HepG2 (cell line): ENCODE data around the gene MIB2. TPM values are rescaled to one million over a fixed set of nuclear protein-coding genes. Genes with fewer than 3 reads are reported as not detected.

ENCODE experiments used
- ATF7-NPFF ChIP-seq: sonication (generic); formaldehyde crosslinking; IDR thresholded peaks from 2 replicates; pipeline ENCODE4 v1.8.1; 2023; ENCODE audit warnings: mild to moderate bottlenecking, low read depth, missing genetic modification reagents, moderate library complexity
- ATRX ChIP-seq: sonication (generic); formaldehyde crosslinking; IDR thresholded peaks from 2 replicates; pipeline ENCODE4 v1.4.0; 2020; ENCODE audit warnings: missing genetic modification reagents, borderline replicate concordance
- GPN1 ChIP-seq: sonication (generic); formaldehyde crosslinking; IDR thresholded peaks from 2 replicates; pipeline ENCODE4 v1.5.1; 2020; ENCODE audit warnings: missing genetic modification reagents, borderline replicate concordance
- MED1 ChIP-seq: sonication (generic); formaldehyde crosslinking; IDR thresholded peaks from 2 replicates; pipeline ENCODE4 v1.4.0; 2020; ENCODE audit warnings: missing genetic modification reagents
- PCBP1 ChIP-seq: fragments of 200-400 bp; formaldehyde crosslinking; IDR thresholded peaks from 2 replicates; pipeline ENCODE4 v1.6.1; 2017; ENCODE audit warnings: mild to moderate bottlenecking, low read depth, low read length, borderline replicate concordance
- RXRB ChIP-seq: IDR thresholded peaks from 2 replicates; pipeline ENCODE4 v1.6.1; 2016; ENCODE audit warnings: borderline replicate concordance, missing genetic modification reagents, missing compliant biosample characterization
- SRSF4 ChIP-seq: fragments of 200-400 bp; formaldehyde crosslinking; IDR thresholded peaks from one replicate; pipeline ENCODE4 v1.6.1; 2018; ENCODE audit warnings: mild to moderate bottlenecking, low read depth, low read length, moderate library complexity; ENCODE audit not compliant: poor library complexity, severe bottlenecking
- ZNF235 ChIP-seq: sonication (generic); formaldehyde crosslinking; IDR thresholded peaks from 2 replicates; pipeline ENCODE4 v1.8.1; 2023; ENCODE audit warnings: mild to moderate bottlenecking, missing genetic modification reagents, borderline replicate concordance
- ZNF687 ChIP-seq: sonication (generic); formaldehyde crosslinking; IDR thresholded peaks from 2 replicates; pipeline ENCODE4 v1.5.1; 2020; ENCODE audit warnings: mild to moderate bottlenecking, missing genetic modification reagents, moderate library complexity
- polyA plus RNA-seq, 8 experiments: library from polyadenylated mRNA; depleted of rRNA in 3 of 8; stranded (reverse) in 7 of 8; unstranded in 1 of 8; fragments of >200 nt; fragmentation: Illumina TruSeq in 4 of 8; extraction: Trizol in 4 of 8; gene quantifications; 2 replicates each; pipeline versions ENCODE4 v1.2.1 to v1.2.3, GENCODE V29; 2011 to 2016; ENCODE audit warnings: low read depth in 4 of 8, missing spikeins in 1 of 8, mixed read lengths in 1 of 8; ENCODE audit not compliant: insufficient read depth in 1 of 8
- total RNA-seq, 5 experiments: library from RNA; depleted of rRNA; stranded (reverse); fragments of >200 nt; fragmentation: Illumina TruSeq; extraction: Trizol; gene quantifications; 2 replicates each; pipeline ENCODE4 v1.2.3, GENCODE V29; 2016; ENCODE audit warnings: low read depth in 1 of 5
- TF ChIP-seq, protein P1 (sequence below): sonication (generic); formaldehyde crosslinking; IDR thresholded peaks from 2 replicates; pipeline ENCODE4 v1.4.0; 2020; ENCODE audit warnings: missing genetic modification reagents
- TF ChIP-seq, protein P2 (sequence below): sonication (generic); formaldehyde crosslinking; IDR thresholded peaks from 2 replicates; pipeline ENCODE4 v1.4.0; 2020; ENCODE audit warnings: mild to moderate bottlenecking, missing genetic modification reagents
- TF ChIP-seq, protein P3 (sequence below): sonication (generic); formaldehyde crosslinking; IDR thresholded peaks from 2 replicates; pipeline ENCODE4 v1.4.0; 2020; ENCODE audit warnings: low read depth, missing genetic modification reagents
- TF ChIP-seq, protein P4 (sequence below): sonication (generic); formaldehyde crosslinking; IDR thresholded peaks from 2 replicates; pipeline ENCODE4 v1.5.1; 2020; ENCODE audit warnings: missing genetic modification reagents, mild to moderate bottlenecking, borderline replicate concordance

The MIB2 gene
- total and polyA plus RNA-seq, 2 of the 13 experiments (the other 11 are each of a cell fraction or from before 2014, with no cell fraction given): 19.9 to 30.4 TPM

GRCh38 chr1:1614954-1615255, 395 bp upstream of the MIB2 start (continued):
- TF ChIP-seq, protein P1, sequence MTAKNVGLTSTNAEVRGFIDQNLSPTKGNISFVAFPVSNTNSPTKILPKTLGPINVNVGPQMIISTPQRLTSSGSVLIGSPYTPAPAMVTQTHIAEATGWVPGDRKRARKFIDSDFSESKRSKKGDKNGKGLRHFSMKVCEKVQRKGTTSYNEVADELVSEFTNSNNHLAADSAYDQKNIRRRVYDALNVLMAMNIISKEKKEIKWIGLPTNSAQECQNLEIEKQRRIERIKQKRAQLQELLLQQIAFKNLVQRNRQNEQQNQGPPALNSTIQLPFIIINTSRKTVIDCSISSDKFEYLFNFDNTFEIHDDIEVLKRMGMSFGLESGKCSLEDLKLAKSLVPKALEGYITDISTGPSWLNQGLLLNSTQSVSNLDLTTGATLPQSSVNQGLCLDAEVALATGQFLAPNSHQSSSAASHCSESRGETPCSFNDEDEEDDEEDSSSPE (CRISPR knock-in tag): 0 out of 2 replicates have a peak, but pooled peaks have one; percentile 15
- TF ChIP-seq, protein P2, sequence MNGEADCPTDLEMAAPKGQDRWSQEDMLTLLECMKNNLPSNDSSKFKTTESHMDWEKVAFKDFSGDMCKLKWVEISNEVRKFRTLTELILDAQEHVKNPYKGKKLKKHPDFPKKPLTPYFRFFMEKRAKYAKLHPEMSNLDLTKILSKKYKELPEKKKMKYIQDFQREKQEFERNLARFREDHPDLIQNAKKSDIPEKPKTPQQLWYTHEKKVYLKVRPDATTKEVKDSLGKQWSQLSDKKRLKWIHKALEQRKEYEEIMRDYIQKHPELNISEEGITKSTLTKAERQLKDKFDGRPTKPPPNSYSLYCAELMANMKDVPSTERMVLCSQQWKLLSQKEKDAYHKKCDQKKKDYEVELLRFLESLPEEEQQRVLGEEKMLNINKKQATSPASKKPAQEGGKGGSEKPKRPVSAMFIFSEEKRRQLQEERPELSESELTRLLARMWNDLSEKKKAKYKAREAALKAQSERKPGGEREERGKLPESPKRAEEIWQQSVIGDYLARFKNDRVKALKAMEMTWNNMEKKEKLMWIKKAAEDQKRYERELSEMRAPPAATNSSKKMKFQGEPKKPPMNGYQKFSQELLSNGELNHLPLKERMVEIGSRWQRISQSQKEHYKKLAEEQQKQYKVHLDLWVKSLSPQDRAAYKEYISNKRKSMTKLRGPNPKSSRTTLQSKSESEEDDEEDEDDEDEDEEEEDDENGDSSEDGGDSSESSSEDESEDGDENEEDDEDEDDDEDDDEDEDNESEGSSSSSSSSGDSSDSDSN (CRISPR knock-in tag): 0 out of 2 replicates have a peak, but pooled peaks have one; percentile 8
- TF ChIP-seq, protein P3, sequence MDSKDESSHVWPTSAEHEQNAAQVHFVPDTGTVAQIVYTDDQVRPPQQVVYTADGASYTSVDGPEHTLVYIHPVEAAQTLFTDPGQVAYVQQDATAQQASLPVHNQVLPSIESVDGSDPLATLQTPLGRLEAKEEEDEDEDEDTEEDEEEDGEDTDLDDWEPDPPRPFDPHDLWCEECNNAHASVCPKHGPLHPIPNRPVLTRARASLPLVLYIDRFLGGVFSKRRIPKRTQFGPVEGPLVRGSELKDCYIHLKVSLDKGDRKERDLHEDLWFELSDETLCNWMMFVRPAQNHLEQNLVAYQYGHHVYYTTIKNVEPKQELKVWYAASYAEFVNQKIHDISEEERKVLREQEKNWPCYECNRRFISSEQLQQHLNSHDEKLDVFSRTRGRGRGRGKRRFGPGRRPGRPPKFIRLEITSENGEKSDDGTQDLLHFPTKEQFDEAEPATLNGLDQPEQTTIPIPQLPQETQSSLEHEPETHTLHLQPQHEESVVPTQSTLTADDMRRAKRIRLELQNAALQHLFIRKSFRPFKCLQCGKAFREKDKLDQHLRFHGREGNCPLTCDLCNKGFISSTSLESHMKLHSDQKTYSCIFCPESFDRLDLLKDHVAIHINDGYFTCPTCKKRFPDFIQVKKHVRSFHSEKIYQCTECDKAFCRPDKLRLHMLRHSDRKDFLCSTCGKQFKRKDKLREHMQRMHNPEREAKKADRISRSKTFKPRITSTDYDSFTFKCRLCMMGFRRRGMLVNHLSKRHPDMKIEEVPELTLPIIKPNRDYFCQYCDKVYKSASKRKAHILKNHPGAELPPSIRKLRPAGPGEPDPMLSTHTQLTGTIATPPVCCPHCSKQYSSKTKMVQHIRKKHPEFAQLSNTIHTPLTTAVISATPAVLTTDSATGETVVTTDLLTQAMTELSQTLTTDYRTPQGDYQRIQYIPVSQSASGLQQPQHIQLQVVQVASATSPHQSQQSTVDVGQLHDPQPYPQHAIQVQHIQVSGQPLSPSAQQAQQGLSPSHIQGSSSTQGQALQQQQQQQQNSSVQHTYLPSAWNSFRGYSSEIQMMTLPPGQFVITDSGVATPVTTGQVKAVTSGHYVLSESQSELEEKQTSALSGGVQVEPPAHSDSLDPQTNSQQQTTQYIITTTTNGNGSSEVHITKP: 0 out of 2 replicates have a peak, but pooled peaks have one; percentile 5
- TF ChIP-seq MED1 (CRISPR knock-in tag) (no peak), RXRB (CRISPR knock-in tag) (no peak; the same call in 1 of the 2 replicates), ZNF235 (CRISPR knock-in tag) (no peak), SRSF4 (no peak), ZNF687 (CRISPR knock-in tag) (no peak; the same call in 1 of the 2 replicates), GPN1 (no peak), PCBP1 (no peak), ATRX (CRISPR knock-in tag) (no peak), ATF7-NPFF (CRISPR knock-in tag) (no peak)
- TF ChIP-seq, protein P4, sequence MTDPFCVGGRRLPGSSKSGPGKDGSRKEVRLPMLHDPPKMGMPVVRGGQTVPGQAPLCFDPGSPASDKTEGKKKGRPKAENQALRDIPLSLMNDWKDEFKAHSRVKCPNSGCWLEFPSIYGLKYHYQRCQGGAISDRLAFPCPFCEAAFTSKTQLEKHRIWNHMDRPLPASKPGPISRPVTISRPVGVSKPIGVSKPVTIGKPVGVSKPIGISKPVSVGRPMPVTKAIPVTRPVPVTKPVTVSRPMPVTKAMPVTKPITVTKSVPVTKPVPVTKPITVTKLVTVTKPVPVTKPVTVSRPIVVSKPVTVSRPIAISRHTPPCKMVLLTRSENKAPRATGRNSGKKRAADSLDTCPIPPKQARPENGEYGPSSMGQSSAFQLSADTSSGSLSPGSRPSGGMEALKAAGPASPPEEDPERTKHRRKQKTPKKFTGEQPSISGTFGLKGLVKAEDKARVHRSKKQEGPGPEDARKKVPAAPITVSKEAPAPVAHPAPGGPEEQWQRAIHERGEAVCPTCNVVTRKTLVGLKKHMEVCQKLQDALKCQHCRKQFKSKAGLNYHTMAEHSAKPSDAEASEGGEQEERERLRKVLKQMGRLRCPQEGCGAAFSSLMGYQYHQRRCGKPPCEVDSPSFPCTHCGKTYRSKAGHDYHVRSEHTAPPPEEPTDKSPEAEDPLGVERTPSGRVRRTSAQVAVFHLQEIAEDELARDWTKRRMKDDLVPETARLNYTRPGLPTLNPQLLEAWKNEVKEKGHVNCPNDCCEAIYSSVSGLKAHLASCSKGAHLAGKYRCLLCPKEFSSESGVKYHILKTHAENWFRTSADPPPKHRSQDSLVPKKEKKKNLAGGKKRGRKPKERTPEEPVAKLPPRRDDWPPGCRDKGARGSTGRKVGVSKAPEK (CRISPR knock-in tag): no peak
